22Rv1 (cell line): ENCODE measurements around the gene HBM.

Source experiments
- CTCF ChIP-seq: fragments of 450-650 bp; IDR thresholded peaks from 2 replicates; pipeline ENCODE4 v1.5.1; 2017; ENCODE audit warnings: mild to moderate bottlenecking
- ZFX ChIP-seq: fragments of 450-650 bp; IDR thresholded peaks from 2 replicates; pipeline ENCODE4 v1.6.1; 2017; ENCODE audit warnings: antibody characterized with exemption, borderline replicate concordance

GRCh38 chr16:155031-155398, 10.8 kb upstream of the HBM start:
- TF ChIP-seq CTCF (no peak), ZFX (no peak)
